Stimulated activated naive CD8-positive, alpha-beta T cell treated with anti-CD3 and anti-CD28 coated beads, Interleukin-15, Interleukin-2, amounts not matched to agents 100 U/mL and 50 U/mL, for 24 hours (primary cell): Measurements from ENCODE around the gene EIF2B5.
A peak's percentile ranks its signal among the peaks of the same experiment; 100 is the strongest.
"Not testable (repeated sequence)": the region's sequence is repeated elsewhere in the genome, so short reads cannot be mapped to it uniquely, and the experiment has no call there.

Source experiments
- ATAC-seq: fragments of 150-1000 bp; cut with Tn5 transposase; one replicate; pipeline ENCODE4 v1.10.0; 2021
- DNase-seq: peaks from one replicate; pipeline ENCODE4 v3.0.0; 2021

EIF2B5 gene

GRCh38 chr3:184135149-184135910 lies at the start of gene EIF2B5:
Gene EIF2B5, plus strand, starts transcription at chr3:184135358. Its CDS starts 28 bp downstream, at chr3:184135386.
- ATAC-seq (peak; percentile 87), DNase-seq (peak; percentile 93)

- ATAC-seq (no peak), DNase-seq (no peak)
Observed at GRCh38 chr3:184085389-184085852, 49.7 kb upstream of the EIF2B5 start.

- ATAC-seq, result no peak
- no peak for DNase-seq
Observed at GRCh38 chr3:184092199-184092598, 43.0 kb upstream of the EIF2B5 start.

- ATAC-seq (no peak), DNase-seq (no peak)
Observed at GRCh38 chr3:184096811-184097383, 38.3 kb upstream of the EIF2B5 start, which contains the start of gene HTR3E. Gene HTR3E, plus strand, starts transcription at chr3:184097064. Its CDS starts 466 bp downstream, at chr3:184097530.

GRCh38 chr3:184097556-184097955 lies 37.6 kb upstream of the EIF2B5 start:
- DNase-seq, result no peak

GRCh38 chr3:184099806-184100686 lies 35.1 kb upstream of the EIF2B5 start:
- no peak for ATAC-seq
- no peak for DNase-seq

More at GRCh38 chr3:184097556-184097955, 37.6 kb upstream of the EIF2B5 start:
- ATAC-seq, result no peak

GRCh38 chr3:184110316-184110725 lies 24.8 kb upstream of the EIF2B5 start:
- ATAC-seq (no peak), DNase-seq (no peak)

- no peak for ATAC-seq
- DNase-seq, result no peak
Observed at GRCh38 chr3:184116017-184116416, 19.1 kb upstream of the EIF2B5 start.

GRCh38 chr3:184117636-184118035 lies 17.5 kb upstream of the EIF2B5 start:
- DNase-seq, result no peak
- ATAC-seq, result no peak

GRCh38 chr3:184121031-184121430 lies 14.1 kb upstream of the EIF2B5 start:
- ATAC-seq, DNase-seq: not testable (repeated sequence)

- no peak for ATAC-seq
- no peak for DNase-seq
Observed at GRCh38 chr3:184126006-184126405, 9.2 kb upstream of the EIF2B5 start.

- DNase-seq, result peak; percentile 14
- no peak for ATAC-seq
Observed at GRCh38 chr3:184129012-184129411, 6.1 kb upstream of the EIF2B5 start.

- ATAC-seq (no peak), DNase-seq (no peak)
Observed at GRCh38 chr3:184132945-184133344, 2.2 kb upstream of the EIF2B5 start.

- ATAC-seq (peak; percentile 37), DNase-seq (peak; percentile 75)
Observed at GRCh38 chr3:184133840-184134745, 1.1 kb upstream of the EIF2B5 start.

GRCh38 chr3:184134746-184135148 lies 411 bp upstream of the EIF2B5 start:
- ATAC-seq (peak; percentile 21), DNase-seq (no peak)

GRCh38 chr3:184135911-184136260 lies 728 bp downstream of the EIF2B5 start:
- ATAC-seq (no peak), DNase-seq (no peak)

- no peak for DNase-seq
- ATAC-seq, result no peak
Observed at GRCh38 chr3:184140436-184140835, 5.3 kb downstream of the EIF2B5 start.

- ATAC-seq (no peak), DNase-seq (no peak)
Observed at GRCh38 chr3:184142199-184142598, 7.0 kb downstream of the EIF2B5 start.

- DNase-seq, result no peak
- no peak for ATAC-seq
Observed at GRCh38 chr3:184143327-184143726, 8.2 kb downstream of the EIF2B5 start.

GRCh38 chr3:184144505-184144904 lies 9.3 kb downstream of the EIF2B5 start:
- DNase-seq (no peak), ATAC-seq (no peak)

GRCh38 chr3:184145111-184145524 lies 10.0 kb downstream of the EIF2B5 start:
- DNase-seq (peak; percentile 29), ATAC-seq (peak; percentile 71)
